Retinal pigment epithelial cell (primary cell): ENCODE measurements around the gene LDLRAP1.

Experiments used
- DNase-seq: peaks from one replicate; pipeline ENCODE4 v3.0.0-alpha.2; 2010; ENCODE audit warnings: low read depth
- H3K4me3 ChIP-seq: 2 replicates; pipeline ENCODE4 v1.5.1; 2011; ENCODE audit warnings: mild to moderate bottlenecking, low read length, control low read depth, moderate library complexity
- TF ChIP-seq, protein P1 (sequence below): conservative IDR thresholded peaks from 2 replicates; pipeline ENCODE4 v1.5.1; 2011; ENCODE audit warnings: low read depth, low read length, control low read depth, inconsistent platforms

Gene LDLRAP1

DNA sequence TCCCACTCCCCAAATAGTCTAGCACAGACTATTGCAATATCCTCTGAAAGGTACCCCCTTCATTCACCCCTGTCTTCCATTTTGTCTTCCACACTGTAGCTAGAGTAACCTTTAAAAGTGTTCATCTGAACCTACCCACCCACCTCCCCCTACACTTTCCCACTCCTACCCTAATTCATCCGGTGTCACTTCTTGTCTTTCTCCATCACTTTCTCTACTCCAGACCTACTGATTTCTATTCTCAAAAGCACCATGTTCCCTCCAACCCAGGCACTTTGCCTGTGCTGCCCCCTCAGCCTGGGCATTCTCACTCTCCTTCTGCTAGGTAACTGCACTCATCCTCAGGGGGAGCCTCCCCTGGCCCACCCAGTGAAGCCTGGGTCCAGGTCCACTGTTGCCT is 68.4 kb downstream of the LDLRAP1 start:
- TF ChIP-seq, protein P1, sequence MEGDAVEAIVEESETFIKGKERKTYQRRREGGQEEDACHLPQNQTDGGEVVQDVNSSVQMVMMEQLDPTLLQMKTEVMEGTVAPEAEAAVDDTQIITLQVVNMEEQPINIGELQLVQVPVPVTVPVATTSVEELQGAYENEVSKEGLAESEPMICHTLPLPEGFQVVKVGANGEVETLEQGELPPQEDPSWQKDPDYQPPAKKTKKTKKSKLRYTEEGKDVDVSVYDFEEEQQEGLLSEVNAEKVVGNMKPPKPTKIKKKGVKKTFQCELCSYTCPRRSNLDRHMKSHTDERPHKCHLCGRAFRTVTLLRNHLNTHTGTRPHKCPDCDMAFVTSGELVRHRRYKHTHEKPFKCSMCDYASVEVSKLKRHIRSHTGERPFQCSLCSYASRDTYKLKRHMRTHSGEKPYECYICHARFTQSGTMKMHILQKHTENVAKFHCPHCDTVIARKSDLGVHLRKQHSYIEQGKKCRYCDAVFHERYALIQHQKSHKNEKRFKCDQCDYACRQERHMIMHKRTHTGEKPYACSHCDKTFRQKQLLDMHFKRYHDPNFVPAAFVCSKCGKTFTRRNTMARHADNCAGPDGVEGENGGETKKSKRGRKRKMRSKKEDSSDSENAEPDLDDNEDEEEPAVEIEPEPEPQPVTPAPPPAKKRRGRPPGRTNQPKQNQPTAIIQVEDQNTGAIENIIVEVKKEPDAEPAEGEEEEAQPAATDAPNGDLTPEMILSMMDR = no peak

DNA sequence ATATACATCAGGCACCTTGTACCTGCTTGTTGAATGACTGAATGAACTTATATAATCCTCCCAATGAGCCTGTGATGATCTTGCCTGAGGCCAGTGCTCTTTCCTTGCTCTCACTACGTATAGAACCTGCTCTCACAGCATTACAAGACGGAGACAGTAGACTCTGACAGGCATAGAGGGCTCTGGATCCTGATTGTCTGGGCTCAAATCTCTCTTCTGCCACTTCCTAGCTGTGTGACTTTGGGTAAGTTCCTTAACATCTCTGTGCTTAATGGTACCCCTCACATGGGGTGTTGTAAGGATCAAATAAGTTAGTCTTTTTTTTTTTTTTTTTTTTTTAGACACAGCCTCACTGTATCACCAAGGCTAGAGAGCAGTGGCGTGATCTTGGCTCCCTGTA is 69.0 kb downstream of the LDLRAP1 start:
- no peak for DNase-seq
- TF ChIP-seq, protein P1 = no peak
- H3K4me3 ChIP-seq = no peak overlapping the region

More for the DNA sequence above, 68.4 kb downstream of the LDLRAP1 start:
- H3K4me3 ChIP-seq = no peak overlapping the region
- DNase-seq = no peak

DNA sequence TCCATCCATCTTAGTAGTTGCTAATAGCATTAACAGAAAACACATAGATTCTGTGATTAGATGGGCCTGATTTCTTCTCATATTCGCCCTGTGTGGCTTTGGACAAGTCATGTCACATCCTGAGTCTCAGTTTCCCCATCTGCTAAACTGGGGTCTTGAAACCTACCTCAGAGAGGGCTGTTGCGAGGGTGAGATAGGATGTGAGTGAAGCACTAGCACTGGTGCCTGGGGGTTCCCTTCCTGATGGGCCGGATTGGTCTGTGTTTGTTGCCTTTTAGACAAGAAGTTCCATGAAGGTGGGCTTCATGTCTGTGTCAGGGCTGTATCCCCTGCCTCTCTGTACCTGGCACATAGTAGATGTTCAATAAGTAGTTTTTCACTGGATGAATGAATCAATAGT is 69.7 kb downstream of the LDLRAP1 start:
- DNase-seq = no peak

DNA sequence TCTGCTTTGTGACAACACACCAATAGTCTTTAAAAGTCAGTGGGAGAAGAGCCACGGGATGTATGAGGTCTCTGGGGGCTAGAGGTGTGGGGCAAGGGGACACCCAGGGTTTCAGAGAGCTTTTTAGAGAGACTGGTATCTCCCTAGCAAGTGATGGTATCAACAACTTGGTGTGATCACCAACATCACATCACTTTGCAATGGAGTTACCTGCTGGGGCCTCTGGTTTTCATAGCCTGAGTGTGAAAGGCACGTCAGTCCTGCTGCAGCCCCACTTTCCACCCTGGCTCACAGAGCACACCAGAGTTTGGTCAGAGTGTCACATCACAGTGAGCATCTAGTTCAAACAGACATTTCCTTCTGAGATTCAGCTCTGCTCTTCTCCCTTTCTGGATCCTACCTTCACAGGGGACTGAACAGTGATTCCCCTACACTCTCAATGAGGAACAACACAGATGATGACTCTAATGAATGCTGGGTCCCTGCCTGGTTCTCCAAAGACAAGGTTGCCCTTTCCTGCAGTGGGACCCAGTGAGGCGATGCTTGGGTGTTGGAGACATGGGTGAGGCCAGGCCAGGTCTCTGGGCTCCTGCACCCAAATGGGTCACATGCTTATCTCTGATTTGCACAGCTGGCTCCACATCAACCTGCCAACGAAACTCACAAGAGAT is 71.2 kb downstream of the LDLRAP1 start:
- TF ChIP-seq, protein P1 = no peak
- no peak for DNase-seq
- no peak overlapping the region for H3K4me3 ChIP-seq

More for the DNA sequence above, 69.7 kb downstream of the LDLRAP1 start:
- no peak overlapping the region for H3K4me3 ChIP-seq
- TF ChIP-seq, protein P1 = no peak

DNA sequence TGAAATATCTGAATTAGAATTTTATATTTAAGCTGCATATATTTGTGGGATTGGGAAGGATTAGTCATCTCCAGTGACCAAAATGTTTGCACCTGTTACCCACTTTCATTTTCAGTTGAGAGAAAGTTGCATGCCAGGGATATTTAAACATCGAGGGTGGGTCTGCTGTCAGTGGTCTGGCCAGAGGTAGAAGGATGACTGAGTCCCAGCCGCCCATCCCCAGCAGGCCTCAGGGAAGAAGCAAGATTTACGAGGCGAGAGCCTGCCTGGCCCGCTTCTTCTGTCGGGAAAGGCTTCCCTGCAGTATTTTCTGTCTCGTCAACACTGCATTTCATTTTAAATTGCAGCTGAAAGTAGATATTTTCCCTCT is 71.8 kb downstream of the LDLRAP1 start:
- DNase-seq = no peak
- TF ChIP-seq, protein P1 = no peak
- H3K4me3 ChIP-seq = no peak overlapping the region

DNA sequence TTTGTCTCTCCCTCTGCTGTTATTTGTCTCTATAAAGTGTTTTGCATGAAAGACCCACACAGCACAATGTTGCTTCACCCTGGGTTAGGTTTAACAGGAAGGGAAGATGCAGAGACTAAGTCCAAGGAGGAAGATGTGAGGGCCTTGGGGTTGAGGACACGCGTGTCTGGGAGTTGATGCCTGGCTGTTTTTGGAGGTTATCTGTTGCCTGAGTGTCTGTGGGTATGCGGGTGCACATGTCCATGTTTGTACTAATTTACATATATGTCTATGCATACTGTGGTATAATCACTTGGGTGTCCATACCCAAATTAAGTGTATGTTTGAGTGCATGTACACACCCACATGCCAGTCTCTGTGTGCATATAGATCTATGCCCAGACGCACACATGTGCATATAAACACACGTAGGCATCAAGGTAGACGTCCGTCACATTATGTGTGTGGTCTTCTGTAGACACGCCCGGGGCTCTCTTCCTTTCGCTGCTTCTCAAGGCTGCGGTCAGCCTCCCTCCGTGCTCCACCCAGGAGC is 72.2 kb downstream of the LDLRAP1 start:
- DNase-seq = no peak
- H3K4me3 ChIP-seq = peak overlapping the region; percentile 60
- TF ChIP-seq, protein P1 = no peak
